Prostate gland (tissue), 2 donors: ENCODE measurements around the gene NTN5. TPM values are rescaled to one million over a fixed set of nuclear protein-coding genes. Genes with fewer than 3 reads are reported as not detected.

Experiments used
- DNase-seq: peaks from one replicate; pipeline ENCODE4 v3.0.0-alpha.2; 2019; ENCODE audit warnings: low spot score
- H3K27ac ChIP-seq, 2 donors: fragments of 200-600 bp; sonication (generic); 2 replicates each; pipeline ENCODE4 v1.5.1; 2017 to 2019
- H3K27me3 ChIP-seq: fragments of 200-600 bp; sonication (generic); replicated peaks from 2 replicates; pipeline ENCODE4 v1.5.1; 2019; ENCODE audit not compliant: insufficient read depth
- H3K36me3 ChIP-seq, 2 donors: fragments of 200-600 bp; sonication (generic); 1 replicate in 1 of 2; 2 replicates in 1 of 2; pipeline versions ENCODE4 v1.5.1 to v1.8.1; 2017 to 2019
- H3K4me1 ChIP-seq: fragments of 200-600 bp; sonication (generic); replicated peaks from 2 replicates; pipeline ENCODE4 v1.5.1; 2019
- H3K4me3 ChIP-seq, 2 donors: fragments of 200-600 bp; sonication (generic); 2 replicates each; pipeline ENCODE4 v1.5.1; 2017 to 2019
- H3K9me3 ChIP-seq: fragments of 200-600 bp; sonication (generic); 2 replicates; pipeline ENCODE4 v1.5.1; 2017
- POLR2A ChIP-seq: fragments of 450-650 bp; IDR thresholded peaks from one replicate; pipeline ENCODE4 v1.6.1; 2016; ENCODE audit warnings: antibody characterized with exemption, mild to moderate bottlenecking
- POLR2AphosphoS5 ChIP-seq: sonication (generic); formaldehyde crosslinking; IDR thresholded peaks from one replicate; pipeline ENCODE4 v1.6.1; 2017; ENCODE audit warnings: antibody characterized with exemption
- WGBS: methylation state at CpG from one replicate; pipeline ENCODE4 v1.1.5; 2018; 5-methylcytosine and 5-hydroxymethylcytosine counted together
- intact Hi-C: fragments of 100-400 bp; cut with DNase I; formaldehyde crosslinking; loops from one replicate; pipeline ENCODE4 v1.14.2; 2022
- total RNA-seq, 2 donors: library from RNA; depleted of rRNA; stranded (reverse); fragments of >200 nt; gene quantifications; one replicate each; pipeline ENCODE4 v1.1.0, GENCODE V29; 2016
- TF ChIP-seq, protein P1 (sequence below), 4 experiments: fragments of 200-600 bp in 2 of 4; fragments of 450-650 bp in 2 of 4; sonication (generic) in 2 of 4; IDR thresholded peaks; 1 replicate in 3 of 4; 2 replicates in 1 of 4; pipeline ENCODE4 v1.5.1; 2016 to 2019; ENCODE audit warnings: antibody characterized with exemption in 4 of 4, mild to moderate bottlenecking in 2 of 4, moderate library complexity in 2 of 4

NTN5 gene
- total RNA-seq, 2 donors from 2014 or later, result 0.91 to 2.6 TPM

DNA sequence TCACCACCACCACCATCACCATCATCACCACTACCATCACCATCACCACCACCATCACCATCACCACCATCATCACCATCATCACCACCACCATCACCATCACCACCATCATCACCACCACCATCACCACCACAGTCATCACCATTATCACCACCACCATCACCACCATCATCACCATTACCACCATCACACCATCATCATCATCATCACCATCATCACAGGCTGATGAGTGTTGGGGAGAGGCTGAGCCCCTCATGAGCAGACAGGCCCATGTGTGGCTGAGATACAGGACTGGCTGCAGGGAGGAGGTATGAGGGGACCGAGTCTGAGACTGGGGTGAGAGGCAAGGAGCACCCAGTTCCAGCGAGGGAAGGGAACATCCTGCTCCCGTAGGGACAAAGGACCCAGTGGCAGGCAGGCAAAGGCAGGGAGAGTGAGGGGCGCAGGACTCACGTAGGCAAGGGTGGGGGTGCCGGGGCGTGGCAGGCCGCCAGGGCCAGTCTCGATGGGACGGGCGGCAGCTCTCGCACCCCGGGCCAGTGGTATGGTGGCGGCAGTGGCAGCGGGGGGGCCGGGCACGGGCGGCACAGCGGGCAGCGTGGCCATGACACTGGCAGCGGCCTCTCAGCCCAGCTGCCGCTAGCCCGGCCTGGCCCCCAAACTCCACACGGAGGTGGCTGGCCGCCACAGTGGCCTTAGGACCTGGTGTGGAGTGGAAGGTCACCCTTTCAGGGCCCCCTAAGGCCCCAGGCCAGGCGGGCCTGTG is 2.7 kb downstream of the NTN5 start:
- H3K9me3 ChIP-seq, result no peaks in the 10 kb centered on the region
- no peak overlapping the region for H3K4me3 ChIP-seq
- TF ChIP-seq POLR2AphosphoS5, result no peak

DNA sequence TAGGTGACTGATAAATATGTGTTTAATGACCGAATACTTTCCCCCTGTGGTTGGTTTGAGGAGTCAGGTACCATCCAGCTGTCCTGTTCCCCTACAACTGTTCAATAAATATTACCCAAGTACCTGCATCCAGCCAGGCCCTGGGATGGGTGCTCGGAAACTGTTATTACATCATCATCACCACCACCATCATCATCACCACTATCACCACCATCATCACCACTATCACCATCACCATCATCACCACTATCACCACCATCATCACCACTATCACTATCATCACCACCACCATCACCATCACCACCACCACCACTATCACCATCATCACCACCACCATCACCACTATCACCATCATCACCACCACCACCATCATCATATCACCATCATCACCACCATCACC is 4.1 kb downstream of the NTN5 start:
- Histone ChIP-seq H3K9me3 (no peaks in the 10 kb centered on the region), H3K36me3 (no peaks in the 10 kb centered on the region), H3K4me3 (no peak overlapping the region), H3K27ac (no peak overlapping the region), H3K4me1 (no peaks in the 10 kb centered on the region), H3K27me3 (no peaks in the 10 kb centered on the region)
- intact Hi-C loops, result no loop called here
- 96% methylated on average over 2 of the region's 2 CpGs for WGBS
- TF ChIP-seq, protein P1, sequence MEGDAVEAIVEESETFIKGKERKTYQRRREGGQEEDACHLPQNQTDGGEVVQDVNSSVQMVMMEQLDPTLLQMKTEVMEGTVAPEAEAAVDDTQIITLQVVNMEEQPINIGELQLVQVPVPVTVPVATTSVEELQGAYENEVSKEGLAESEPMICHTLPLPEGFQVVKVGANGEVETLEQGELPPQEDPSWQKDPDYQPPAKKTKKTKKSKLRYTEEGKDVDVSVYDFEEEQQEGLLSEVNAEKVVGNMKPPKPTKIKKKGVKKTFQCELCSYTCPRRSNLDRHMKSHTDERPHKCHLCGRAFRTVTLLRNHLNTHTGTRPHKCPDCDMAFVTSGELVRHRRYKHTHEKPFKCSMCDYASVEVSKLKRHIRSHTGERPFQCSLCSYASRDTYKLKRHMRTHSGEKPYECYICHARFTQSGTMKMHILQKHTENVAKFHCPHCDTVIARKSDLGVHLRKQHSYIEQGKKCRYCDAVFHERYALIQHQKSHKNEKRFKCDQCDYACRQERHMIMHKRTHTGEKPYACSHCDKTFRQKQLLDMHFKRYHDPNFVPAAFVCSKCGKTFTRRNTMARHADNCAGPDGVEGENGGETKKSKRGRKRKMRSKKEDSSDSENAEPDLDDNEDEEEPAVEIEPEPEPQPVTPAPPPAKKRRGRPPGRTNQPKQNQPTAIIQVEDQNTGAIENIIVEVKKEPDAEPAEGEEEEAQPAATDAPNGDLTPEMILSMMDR (IDR thresholded peaks at IDR 0.05), result no peak
- TF ChIP-seq POLR2AphosphoS5, result no peak
- TF ChIP-seq POLR2A, result no peak
- no peak for DNase-seq

More for the DNA sequence above, 2.7 kb downstream of the NTN5 start:
- Histone ChIP-seq H3K27ac (no peak overlapping the region), H3K27me3 (no peaks in the 10 kb centered on the region), H3K4me1 (no peaks in the 10 kb centered on the region), H3K36me3 (no peaks in the 10 kb centered on the region)
- intact Hi-C loops, result loop anchor here (10.0 kb wide), 1 partner anchor 65 kb away; no protein-coding TSS in a partner anchor
- no peak for DNase-seq
- 96% methylated on average over 26 of the region's 26 CpGs for WGBS

GRCh38 chr19:48668332-48668731 is 4.5 kb downstream of the NTN5 start:
- no peak overlapping the region for H3K27ac ChIP-seq
- TF ChIP-seq POLR2A, result no peak
- TF ChIP-seq, protein P1 (IDR thresholded peaks at IDR 0.05), result no peak
- H3K9me3 ChIP-seq, result no peaks in the 10 kb centered on the region
- WGBS, result 74% methylated on average over 3 of the region's 3 CpGs
- no peak overlapping the region for H3K4me3 ChIP-seq
- intact Hi-C loops, result no loop called here
- H3K4me1 ChIP-seq, result no peaks in the 10 kb centered on the region
- no peaks in the 10 kb centered on the region for H3K36me3 ChIP-seq
- DNase-seq, result no peak
- H3K27me3 ChIP-seq, result no peaks in the 10 kb centered on the region

DNA sequence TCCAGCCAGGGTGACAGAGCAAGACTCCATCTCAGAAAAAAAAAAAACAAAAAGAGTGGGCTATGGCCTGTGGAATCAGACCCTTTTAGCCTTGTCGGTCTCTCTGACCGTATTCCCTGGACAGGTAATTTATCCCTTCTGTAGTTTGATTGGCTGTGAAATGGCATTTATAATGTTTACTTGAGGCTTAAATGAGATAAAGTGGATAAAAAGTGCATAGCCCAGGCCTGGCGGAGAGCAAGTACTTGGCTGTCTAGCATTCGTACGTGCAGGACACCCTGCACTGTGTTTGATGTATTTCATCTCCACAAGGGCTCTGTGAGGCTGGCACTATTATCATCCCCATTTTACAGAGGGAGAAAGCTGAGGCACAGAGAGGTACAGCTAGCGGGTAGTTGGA is 7.0 kb downstream of the NTN5 start:
- Histone ChIP-seq H3K36me3 (no peaks in the 10 kb centered on the region), H3K4me3 (no peak overlapping the region), H3K9me3 (no peaks in the 10 kb centered on the region), H3K27ac (no peak overlapping the region), H3K4me1 (no peaks in the 10 kb centered on the region), H3K27me3 (no peaks in the 10 kb centered on the region)
- intact Hi-C loops, result no loop called here
- TF ChIP-seq POLR2A (no peak), POLR2AphosphoS5 (no peak)
- TF ChIP-seq, protein P1 (IDR thresholded peaks at IDR 0.05), result no peak
- no peak for DNase-seq
- WGBS, result 68% methylated on average over 6 of the region's 6 CpGs

DNA sequence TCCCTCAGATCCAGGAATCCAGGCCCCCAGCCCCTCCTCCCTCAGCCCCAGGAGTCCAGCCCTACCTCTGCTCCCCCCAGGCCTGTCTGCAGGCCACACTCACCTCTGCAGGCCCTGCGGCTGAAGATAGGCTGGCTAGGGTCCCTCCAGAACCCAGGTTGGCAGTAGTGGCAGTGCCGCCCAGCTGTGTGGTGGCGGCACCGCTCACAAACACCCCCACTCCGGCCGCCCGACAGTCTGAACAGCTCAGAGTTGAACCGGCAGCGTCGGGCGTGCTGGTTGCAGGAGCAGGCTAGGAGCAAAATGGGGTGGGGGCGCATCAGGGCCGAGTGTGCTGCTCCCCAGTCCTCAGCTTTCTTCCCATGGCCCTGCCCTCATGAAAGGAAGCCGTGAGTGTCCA is 8.3 kb downstream of the NTN5 start:
- DNase-seq, result no peak

More for the DNA sequence above, 8.3 kb downstream of the NTN5 start:
- 82% methylated on average over 14 of the region's 14 CpGs for WGBS
- no peaks in the 10 kb centered on the region for H3K36me3 ChIP-seq
- intact Hi-C loops, result no loop called here
- no peak overlapping the region for H3K27ac ChIP-seq
- no peaks in the 10 kb centered on the region for H3K9me3 ChIP-seq
- no peaks in the 10 kb centered on the region for H3K27me3 ChIP-seq
- TF ChIP-seq, protein P1 (IDR thresholded peaks at IDR 0.05), result no peak
- TF ChIP-seq POLR2AphosphoS5 (no peak), POLR2A (no peak)
- H3K4me1 ChIP-seq, result no peaks in the 10 kb centered on the region
- H3K4me3 ChIP-seq, result no peak overlapping the region
